ENCODE measurements around the gene KRTAP10-6.
"Not testable (repeated sequence)": the region's sequence is repeated elsewhere in the genome, so short reads cannot be mapped to it uniquely, and the experiment has no call there.

KRTAP10-6 gene

DNA sequence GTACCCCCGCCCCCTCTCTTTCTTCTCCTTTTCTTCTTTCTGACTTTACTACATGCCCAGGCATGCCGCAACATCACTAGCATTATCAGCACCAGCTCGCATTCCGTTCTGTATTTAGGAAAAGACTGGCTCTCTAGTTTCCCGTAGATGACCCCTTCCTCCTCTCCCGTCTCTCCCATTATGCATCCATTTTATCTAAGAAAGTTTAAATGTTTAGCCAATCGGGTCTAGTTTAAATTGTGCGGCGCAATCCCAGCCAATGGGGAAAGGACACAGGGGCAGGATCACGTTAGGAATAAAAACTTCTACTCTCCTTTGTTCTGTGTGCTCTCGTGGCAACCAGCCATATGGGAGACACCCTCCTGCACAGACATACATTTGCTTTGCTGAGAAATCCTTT lies 5.8 kb upstream of the KRTAP10-6 start:
- no peak for DNase-seq (ENCODE audit: low spot score)

- no peak for DNase-seq (ENCODE audit: low spot score)
Observed at GRCh38 chr21:44596068-44596725, 3.9 kb upstream of the KRTAP10-6 start.

GRCh38 chr21:44595524-44595923 lies 3.2 kb upstream of the KRTAP10-6 start:
- no peak for DNase-seq (ENCODE audit: low spot score)

GRCh38 chr21:44594406-44594916 lies 2.2 kb upstream of the KRTAP10-6 start:
- DNase-seq (ENCODE audit: low spot score), result no peak

GRCh38 chr21:44593598-44594405 lies 1.5 kb upstream of the KRTAP10-6 start:
- no peak for DNase-seq (ENCODE audit: low spot score)

GRCh38 chr21:44591801-44592130 lies 539 bp downstream of the KRTAP10-6 start:
- DNase-seq (ENCODE audit: low spot score), result not testable (repeated sequence)

DNA sequence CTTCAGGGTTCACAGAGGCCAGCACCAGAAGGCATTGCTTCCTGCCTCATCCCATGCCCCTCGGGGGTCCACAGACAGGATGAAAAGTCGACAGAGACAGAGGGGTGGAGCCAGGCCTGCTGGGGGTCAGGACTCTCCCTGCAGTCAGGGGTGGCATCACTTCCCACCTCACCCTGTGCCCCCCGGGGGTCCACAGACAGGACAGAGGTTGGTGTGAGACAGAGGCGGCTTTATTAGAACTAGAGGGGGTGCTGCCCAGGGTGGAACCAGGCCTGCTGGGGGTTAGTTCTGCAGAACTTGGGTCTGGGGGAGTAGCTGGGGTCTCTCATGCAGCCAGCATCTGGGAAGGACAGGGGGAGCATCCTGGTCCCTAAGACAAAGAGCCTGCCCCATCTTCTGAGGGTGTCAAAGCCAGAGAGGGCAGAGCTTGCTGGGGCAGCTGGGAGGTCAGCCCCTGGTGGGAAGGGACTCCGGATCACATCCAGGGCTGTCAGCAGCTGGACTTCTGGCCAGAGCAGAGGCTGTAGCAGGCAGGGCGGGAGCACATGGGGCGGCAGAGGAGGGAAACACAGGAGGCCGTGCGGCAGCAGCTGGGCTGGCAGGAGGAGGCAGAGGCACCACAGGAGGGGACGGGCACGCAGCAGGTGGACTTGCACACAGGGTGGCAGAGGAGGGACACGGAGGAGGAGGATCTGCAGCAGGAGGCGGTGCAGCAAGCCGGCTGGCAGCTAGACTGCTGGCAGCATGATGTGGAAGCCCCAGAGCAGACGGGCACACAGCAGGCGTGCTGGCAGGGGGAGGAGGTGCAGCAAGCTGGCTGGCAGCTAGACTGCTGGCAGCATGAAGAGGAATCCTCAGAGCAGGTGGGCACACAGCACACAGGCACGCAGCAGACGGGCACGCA lies 1.2 kb downstream of the KRTAP10-6 start:
- DNase-seq (ENCODE audit: low spot score), result not testable (repeated sequence)

- no peak for DNase-seq (ENCODE audit: low spot score)
Observed at GRCh38 chr21:44590311-44590721, 2.0 kb downstream of the KRTAP10-6 start.

GRCh38 chr21:44589586-44590305 lies 2.6 kb downstream of the KRTAP10-6 start:
- no peak for DNase-seq (ENCODE audit: low spot score)

GRCh38 chr21:44589094-44589493 lies 3.2 kb downstream of the KRTAP10-6 start:
- no peak for DNase-seq (ENCODE audit: low spot score)

DNA sequence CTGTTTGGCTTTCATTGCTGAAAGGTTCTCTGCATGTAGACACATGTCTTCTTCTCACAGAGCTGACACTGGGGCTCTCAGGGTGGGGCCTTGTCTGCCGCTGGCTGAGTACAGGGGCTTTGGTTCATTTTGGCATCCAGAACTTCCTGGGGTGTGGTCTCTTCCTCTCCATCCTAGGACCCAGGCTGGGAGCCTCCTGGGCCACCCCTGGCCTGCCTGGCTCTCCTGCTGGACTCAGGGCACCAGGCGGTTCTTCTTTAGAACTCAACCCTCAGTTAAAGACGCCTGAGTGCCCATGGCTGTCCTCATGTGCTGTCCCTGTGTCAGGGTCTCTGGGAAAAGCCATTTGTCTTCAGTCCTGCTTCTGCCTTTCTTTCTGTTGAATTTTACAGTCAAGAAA lies 6.4 kb downstream of the KRTAP10-6 start:
- no peak for DNase-seq (ENCODE audit: low spot score)

DNA sequence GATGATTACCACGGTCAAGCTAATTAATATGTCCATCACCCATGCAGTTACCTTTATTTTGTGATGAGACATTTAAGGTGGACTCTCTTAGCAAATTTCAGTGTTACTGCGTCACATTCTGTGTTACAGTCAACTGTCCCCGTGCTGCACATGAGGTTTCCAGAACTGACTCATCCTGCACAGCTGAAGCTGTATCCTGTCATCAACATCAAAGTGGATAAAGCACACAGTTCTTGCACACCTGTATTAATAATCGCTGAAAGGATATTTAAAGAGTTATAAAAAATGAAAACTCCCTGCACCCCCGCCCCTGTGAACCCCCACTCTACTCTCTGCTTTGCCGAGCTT lies 8.5 kb downstream of the KRTAP10-6 start:
- no peak for DNase-seq (ENCODE audit: low spot score)

GRCh38 chr21:44583089-44583799 lies 9.1 kb downstream of the KRTAP10-6 start:
- DNase-seq (ENCODE audit: low spot score), result no peak

GRCh38 chr21:44582055-44582454 lies 10.2 kb downstream of the KRTAP10-6 start:
- no peak for DNase-seq (ENCODE audit: low spot score)

GRCh38 chr21:44581158-44581557 lies 11.1 kb downstream of the KRTAP10-6 start:
- DNase-seq (ENCODE audit: low spot score), result no peak

DNA sequence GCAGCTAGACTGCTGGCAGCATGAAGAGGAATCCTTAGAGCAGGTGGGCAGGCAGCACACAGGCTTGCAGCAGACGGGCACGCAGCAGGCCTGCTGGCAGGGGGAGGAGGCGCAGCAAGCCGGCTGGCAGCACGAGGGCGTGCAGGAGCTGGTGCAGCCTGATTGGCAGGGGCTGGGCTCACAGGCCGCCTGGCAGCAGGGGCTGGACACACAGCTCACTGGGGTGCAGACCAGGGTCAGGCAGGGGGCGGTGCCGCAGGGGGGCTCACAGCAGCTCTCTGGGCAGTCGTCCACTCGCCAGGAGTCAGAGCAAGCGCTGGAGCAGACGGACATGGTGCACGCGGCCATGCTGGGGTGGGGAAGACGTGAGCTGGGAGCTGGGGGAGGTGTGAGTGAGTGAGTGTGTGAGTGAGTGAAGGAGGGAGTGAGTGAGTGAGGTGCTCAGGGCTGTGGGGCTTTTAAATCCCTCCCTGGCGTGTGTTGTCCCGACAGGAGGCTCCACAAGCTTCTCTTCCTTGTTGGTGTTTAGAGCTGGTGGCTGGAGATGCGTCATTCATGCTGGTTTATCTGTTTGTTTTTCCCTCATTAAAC lies 12.0 kb downstream of the KRTAP10-6 start, which contains the start of gene KRTAP10-5:
TSS of gene KRTAP10-5 (minus strand) at position 374 of the 591 bp plus-strand sequence. CDS start at position 348, 26 bp downstream.
- DNase-seq (ENCODE audit: low spot score), result not testable (repeated sequence)

DNA sequence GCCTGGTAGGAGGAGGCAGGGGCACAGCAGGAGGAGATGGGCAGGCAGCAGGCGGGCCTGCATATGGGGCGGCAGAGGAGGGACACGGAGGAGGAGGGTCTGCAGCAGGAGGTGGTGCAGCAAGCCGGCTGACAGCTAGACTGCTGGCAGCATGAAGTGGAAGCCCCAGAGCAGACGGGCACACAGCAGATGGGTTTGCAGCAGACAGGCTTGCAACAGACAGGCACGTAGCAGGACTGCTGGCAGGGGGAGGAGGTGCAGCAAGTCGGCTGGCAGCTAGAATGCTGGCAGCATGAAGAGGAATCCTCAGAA lies 12.5 kb downstream of the KRTAP10-6 start:
- no peak for DNase-seq (ENCODE audit: low spot score)

DNA sequence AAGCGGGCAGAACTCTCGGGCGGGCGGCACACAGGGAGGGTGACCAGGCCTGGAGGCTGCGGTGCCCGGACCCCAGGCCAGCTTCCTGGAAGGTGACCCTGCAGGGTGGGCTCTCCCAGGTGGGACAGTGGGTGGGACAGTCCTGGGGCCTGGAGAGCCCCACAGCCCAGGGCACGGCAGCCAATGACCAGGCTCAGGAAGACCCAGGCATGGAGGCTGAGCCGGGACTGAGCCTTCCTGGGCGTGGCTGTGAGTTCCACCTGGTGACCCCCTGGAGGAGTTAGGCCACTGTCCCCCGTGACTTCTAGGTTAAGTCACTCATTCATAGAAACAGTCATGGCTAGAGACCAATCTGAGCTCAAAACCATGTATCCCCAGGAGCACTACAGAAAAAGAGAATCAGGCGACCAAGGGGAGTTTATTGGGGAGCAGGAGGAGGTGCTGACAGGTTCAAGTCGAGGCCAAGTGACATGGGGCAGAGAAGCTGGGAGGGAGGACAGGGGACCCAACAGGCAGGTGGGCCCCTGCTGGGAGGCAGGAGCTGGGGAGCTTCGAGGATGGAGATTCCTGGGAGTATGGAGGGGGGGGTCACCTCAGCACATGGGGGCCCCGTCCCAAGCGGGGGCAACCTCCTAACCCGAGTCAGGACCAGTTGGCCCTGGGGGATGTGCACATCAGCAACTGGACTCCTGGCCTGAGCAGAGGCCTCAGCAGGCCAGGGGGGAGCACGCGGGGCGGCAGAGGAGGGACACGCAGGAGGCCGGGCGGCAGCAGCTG lies 13.1 kb downstream of the KRTAP10-6 start:
- DNase-seq (ENCODE audit: low spot score), result no peak

DNA sequence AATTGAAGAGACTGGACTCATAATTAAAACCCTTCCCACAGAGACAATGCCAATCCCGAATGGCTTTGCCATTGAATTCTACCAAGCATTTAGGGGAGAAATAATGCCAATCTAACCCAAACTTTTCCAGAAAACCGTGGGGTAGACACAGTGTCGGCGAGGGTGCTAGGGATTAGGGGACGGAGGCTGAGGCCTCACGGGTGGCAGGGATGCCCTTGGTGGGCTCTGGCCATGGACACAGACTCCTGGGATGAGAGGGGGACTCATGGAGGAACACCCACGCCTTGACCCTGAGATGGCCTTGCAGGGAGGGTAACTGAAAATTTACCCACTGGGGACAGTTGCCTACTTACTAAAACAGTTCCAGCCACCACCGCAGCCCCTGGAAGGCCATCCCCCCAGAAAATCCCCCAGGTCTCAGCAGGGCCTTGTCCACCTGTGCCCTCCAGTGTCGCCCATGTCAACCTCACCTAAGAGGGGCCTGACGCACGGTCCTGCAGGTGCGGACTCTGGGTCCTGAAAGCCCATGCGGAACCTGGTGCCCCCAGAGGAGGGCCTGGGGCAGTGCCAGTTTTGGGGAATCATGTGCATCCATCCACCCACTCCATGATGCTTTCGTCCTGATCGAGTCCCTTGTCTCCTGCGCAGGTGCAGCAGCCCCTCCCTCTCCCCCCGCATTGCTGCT lies 13.8 kb downstream of the KRTAP10-6 start:
- no peak for DNase-seq (ENCODE audit: low spot score)

All from HuH-7.5 (cell line).